H9 (cell line): ENCODE measurements around the gene PCSK9. TPM values are rescaled to one million over a fixed set of nuclear protein-coding genes. Genes with fewer than 3 reads are reported as not detected.
A peak's percentile ranks its signal among the peaks of the same experiment; 100 is the strongest.

ENCODE experiments used
- DNase-seq: peaks from one replicate; pipeline ENCODE4 v3.0.0-alpha.2; 2017
- H2AFZ ChIP-seq: one replicate; pipeline ENCODE4 v1.6.1; 2013; ENCODE audit warnings: mild to moderate bottlenecking, low read length, control low read depth, moderate library complexity
- H2AK5ac ChIP-seq: 2 replicates; pipeline ENCODE4 v1.6.1; 2013; ENCODE audit warnings: low read length, control low read depth, mixed read lengths; ENCODE audit not compliant: insufficient read length
- H2BK120ac ChIP-seq: one replicate; pipeline ENCODE4 v1.6.1; 2013; ENCODE audit warnings: low read depth, mild to moderate bottlenecking, low read length, control low read depth, inconsistent platforms; ENCODE audit not compliant: poor library complexity, severe bottlenecking
- H2BK12ac ChIP-seq: 2 replicates; pipeline ENCODE4 v1.6.1; 2013; ENCODE audit warnings: low read length, control low read depth, mixed read lengths, low read depth; ENCODE audit not compliant: insufficient read length
- H2BK15ac ChIP-seq: 2 replicates; pipeline ENCODE4 v1.6.1; 2013; ENCODE audit warnings: low read depth, low read length, control low read depth
- H2BK20ac ChIP-seq: one replicate; pipeline ENCODE4 v1.6.1; 2013; ENCODE audit warnings: low read depth, mild to moderate bottlenecking, low read length, control low read depth, inconsistent platforms; ENCODE audit not compliant: poor library complexity, severe bottlenecking
- H2BK5ac ChIP-seq: 2 replicates; pipeline ENCODE4 v1.6.1; 2013; ENCODE audit warnings: low read length, control low read depth, mixed read lengths; ENCODE audit not compliant: insufficient read length
- H3K14ac ChIP-seq: 2 replicates; pipeline ENCODE4 v1.6.1; 2013; ENCODE audit warnings: low read length, control low read depth; ENCODE audit not compliant: insufficient read depth
- H3K18ac ChIP-seq: 2 replicates; pipeline ENCODE4 v1.6.1; 2013; ENCODE audit warnings: low read depth, mild to moderate bottlenecking, mixed read lengths, low read length, control low read depth; ENCODE audit not compliant: insufficient read length
- H3K23ac ChIP-seq: 2 replicates; pipeline ENCODE4 v1.6.1; 2013; ENCODE audit warnings: low read length, control low read depth, mixed read lengths, low read depth; ENCODE audit not compliant: insufficient read length
- H3K23me2 ChIP-seq: 2 replicates; pipeline ENCODE4 v1.6.1; 2013; ENCODE audit warnings: low read depth, mild to moderate bottlenecking, mixed read lengths, low read length, control low read depth; ENCODE audit not compliant: insufficient read length, poor library complexity, severe bottlenecking
- H3K27ac ChIP-seq: 2 replicates; pipeline ENCODE4 v1.5.1; 2013; ENCODE audit warnings: low read length, control low read depth, mixed read lengths, low read depth; ENCODE audit not compliant: insufficient read length
- H3K27me3 ChIP-seq: 2 replicates; pipeline ENCODE4 v1.6.1; 2013; ENCODE audit warnings: low read length, control low read depth, inconsistent platforms; ENCODE audit not compliant: insufficient read depth
- H3K4ac ChIP-seq: 2 replicates; pipeline ENCODE4 v1.6.1; 2013; ENCODE audit warnings: low read depth, mild to moderate bottlenecking, control low read depth, inconsistent platforms, low read length, moderate library complexity
- H3K4me1 ChIP-seq: 2 replicates; pipeline ENCODE4 v1.6.1; 2013; ENCODE audit warnings: low read length, control low read depth, inconsistent platforms; ENCODE audit not compliant: insufficient read depth
- H3K4me2 ChIP-seq: 2 replicates; pipeline ENCODE4 v1.6.1; 2013; ENCODE audit warnings: low read length, control low read depth, mixed read lengths; ENCODE audit not compliant: insufficient read length, insufficient read depth
- H3K56ac ChIP-seq: 2 replicates; pipeline ENCODE4 v1.6.1; 2013; ENCODE audit warnings: low read depth, mild to moderate bottlenecking, mixed read lengths, low read length, control low read depth; ENCODE audit not compliant: insufficient read length
- H3K79me1 ChIP-seq: 2 replicates; pipeline ENCODE4 v1.6.1; 2013; ENCODE audit warnings: low read depth, mild to moderate bottlenecking, moderate library complexity, low read length, control low read depth, inconsistent platforms; ENCODE audit not compliant: insufficient read depth, poor library complexity, severe bottlenecking
- H3K79me2 ChIP-seq: 2 replicates; pipeline ENCODE4 v1.6.1; 2013; ENCODE audit warnings: low read length, control low read depth, inconsistent platforms; ENCODE audit not compliant: insufficient read depth
- H3K9ac ChIP-seq: 2 replicates; pipeline ENCODE4 v1.6.1; 2013; ENCODE audit warnings: low read length, control low read depth, mixed read lengths; ENCODE audit not compliant: insufficient read length; ENCODE audit errors: extremely low read depth
- H3K9me3 ChIP-seq: one replicate; pipeline ENCODE4 v1.6.1; 2013; ENCODE audit warnings: low read depth, low read length, inconsistent platforms; ENCODE audit not compliant: control insufficient read depth
- H3T11ph ChIP-seq: one replicate; pipeline ENCODE4 v1.6.1; 2013; ENCODE audit warnings: mild to moderate bottlenecking, low read length, control low read depth, inconsistent platforms
- H4K20me1 ChIP-seq: one replicate; pipeline ENCODE4 v1.6.1; 2013; ENCODE audit not compliant: control insufficient read depth, insufficient read length, insufficient read depth
- H4K5ac ChIP-seq: 2 replicates; pipeline ENCODE4 v1.6.1; 2013; ENCODE audit warnings: low read depth, mild to moderate bottlenecking, mixed read lengths, low read length, control low read depth; ENCODE audit not compliant: insufficient read length
- H4K8ac ChIP-seq: replicated peaks from 2 replicates; pipeline ENCODE4 v1.6.1; 2013; ENCODE audit warnings: low read length, control low read depth, mixed read lengths, low read depth; ENCODE audit not compliant: insufficient read length
- H4K91ac ChIP-seq: 2 replicates; pipeline ENCODE4 v1.6.1; 2013; ENCODE audit warnings: low read depth, mild to moderate bottlenecking, moderate library complexity, mixed read lengths, low read length, control low read depth; ENCODE audit not compliant: insufficient read length
- H3K27ac Mint-ChIP-seq, 3 experiments: 2 replicates in 2 of 3; 3 replicates in 1 of 3; pipeline ENCODE4 v1.8.0; 2020 to 2021; ENCODE audit warnings: mixed read lengths in 3 of 3, mild to moderate bottlenecking in 1 of 3, moderate library complexity in 1 of 3
- H3K27me3 Mint-ChIP-seq: 2 replicates; pipeline ENCODE4 v1.8.0; 2021; ENCODE audit warnings: low read depth, mild to moderate bottlenecking, moderate library complexity, mixed read lengths
- H3K36me3 Mint-ChIP-seq, 3 experiments: 2 replicates in 2 of 3; 3 replicates in 1 of 3; pipeline ENCODE4 v1.8.0; 2020 to 2021; ENCODE audit warnings: low read depth in 3 of 3, mixed read lengths in 3 of 3; ENCODE audit not compliant: insufficient read depth in 1 of 3
- H3K4me1 Mint-ChIP-seq, 2 experiments: 2 replicates each; pipeline ENCODE4 v1.8.0; 2020; ENCODE audit warnings: mixed read lengths in 2 of 2
- H3K4me3 Mint-ChIP-seq, 2 experiments: 2 replicates in 1 of 2; 3 replicates in 1 of 2; pipeline ENCODE4 v1.8.0; 2020 to 2021; ENCODE audit warnings: mild to moderate bottlenecking in 2 of 2, mixed read lengths in 2 of 2, moderate library complexity in 1 of 2
- H3K9me3 Mint-ChIP-seq, 2 experiments: 2 replicates in 1 of 2; 3 replicates in 1 of 2; pipeline ENCODE4 v1.8.0; 2020; ENCODE audit warnings: mild to moderate bottlenecking in 2 of 2, mixed read lengths in 2 of 2, moderate library complexity in 1 of 2
- WGBS: extraction: QIAGEN DNeasy Blood & Tissue Kit; methylation state at CpG from one replicate; pipeline ENCODE4 v1.1.7; 2013; ENCODE audit warnings: missing lambda C conversion rate, low lambda C conversion rate, mixed read lengths; ENCODE audit not compliant: insufficient read length; ENCODE audit errors: extremely low coverage; 5-methylcytosine and 5-hydroxymethylcytosine counted together
- total RNA-seq: library from RNA; stranded (reverse); gene quantifications from 2 replicates; pipeline ENCODE4 v1.2.1, GENCODE V29; 2021
- TF ChIP-seq, protein P1 (sequence below): fragments of 200-600 bp; sonication (generic); conservative IDR thresholded peaks from 3 replicates; pipeline ENCODE4 v1.8.0; 2021; ENCODE audit warnings: antibody characterized with exemption, mild to moderate bottlenecking

PCSK9 gene
- total RNA-seq, 1 experiment from 2014 or later, result 75.1 TPM

DNA sequence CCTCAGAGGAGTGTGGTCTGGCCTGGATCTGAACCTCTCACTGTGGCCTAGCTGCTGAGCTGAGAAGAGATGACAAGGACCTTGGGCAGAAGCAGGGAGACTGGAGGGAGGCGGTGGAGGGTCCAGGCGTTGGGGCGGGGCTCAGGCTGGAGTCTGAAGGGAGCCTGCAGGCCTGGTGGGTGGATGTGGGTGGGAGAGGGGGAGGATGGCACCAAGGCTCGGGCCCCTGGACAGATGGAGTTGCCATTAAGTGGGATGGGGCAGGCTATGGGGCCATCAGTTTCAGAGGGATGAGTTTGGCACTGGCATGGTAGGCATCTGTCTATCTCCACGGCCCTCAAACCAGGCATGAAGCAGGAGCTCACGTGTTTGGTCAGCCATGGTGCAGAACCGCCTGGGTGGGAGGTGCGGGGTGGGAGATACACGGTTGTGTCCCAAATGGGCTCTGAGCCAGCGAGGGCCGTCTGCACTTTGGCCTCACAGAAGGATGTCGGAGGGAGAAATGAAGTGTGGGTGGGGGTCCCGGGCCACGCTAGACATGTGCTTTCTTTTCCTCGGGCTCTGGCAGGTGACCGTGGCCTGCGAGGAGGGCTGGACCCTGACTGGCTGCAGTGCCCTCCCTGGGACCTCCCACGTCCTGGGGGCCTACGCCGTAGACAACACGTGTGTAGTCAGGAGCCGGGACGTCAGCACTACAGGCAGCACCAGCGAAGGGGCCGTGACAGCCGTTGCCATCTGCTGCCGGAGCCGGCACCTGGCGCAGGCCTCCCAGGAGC, 23.6 kb downstream of the PCSK9 start:
- TF ChIP-seq, protein P1, sequence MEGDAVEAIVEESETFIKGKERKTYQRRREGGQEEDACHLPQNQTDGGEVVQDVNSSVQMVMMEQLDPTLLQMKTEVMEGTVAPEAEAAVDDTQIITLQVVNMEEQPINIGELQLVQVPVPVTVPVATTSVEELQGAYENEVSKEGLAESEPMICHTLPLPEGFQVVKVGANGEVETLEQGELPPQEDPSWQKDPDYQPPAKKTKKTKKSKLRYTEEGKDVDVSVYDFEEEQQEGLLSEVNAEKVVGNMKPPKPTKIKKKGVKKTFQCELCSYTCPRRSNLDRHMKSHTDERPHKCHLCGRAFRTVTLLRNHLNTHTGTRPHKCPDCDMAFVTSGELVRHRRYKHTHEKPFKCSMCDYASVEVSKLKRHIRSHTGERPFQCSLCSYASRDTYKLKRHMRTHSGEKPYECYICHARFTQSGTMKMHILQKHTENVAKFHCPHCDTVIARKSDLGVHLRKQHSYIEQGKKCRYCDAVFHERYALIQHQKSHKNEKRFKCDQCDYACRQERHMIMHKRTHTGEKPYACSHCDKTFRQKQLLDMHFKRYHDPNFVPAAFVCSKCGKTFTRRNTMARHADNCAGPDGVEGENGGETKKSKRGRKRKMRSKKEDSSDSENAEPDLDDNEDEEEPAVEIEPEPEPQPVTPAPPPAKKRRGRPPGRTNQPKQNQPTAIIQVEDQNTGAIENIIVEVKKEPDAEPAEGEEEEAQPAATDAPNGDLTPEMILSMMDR, result no peak

More for the DNA sequence above, 23.6 kb downstream of the PCSK9 start:
- Histone ChIP-seq H3K4ac (no peak overlapping the region), H3K27ac (no peak overlapping the region), H3K23ac (no peak overlapping the region), H3K27me3 (no peaks in the 10 kb centered on the region), H2BK120ac (no peak overlapping the region), H2AFZ (no peak overlapping the region), H3K79me2 (no peaks in the 10 kb centered on the region), H4K20me1 (peaks cover 2% of the 10 kb centered on the region), H3K14ac (no peak overlapping the region), H3K9me3 (no peaks in the 10 kb centered on the region), H4K91ac (no peak overlapping the region), H4K5ac (no peak overlapping the region), H2BK12ac (no peak overlapping the region), H3K23me2 (no peaks in the 10 kb centered on the region), H3K18ac (no peak overlapping the region), H4K8ac (no peak overlapping the region), H3K79me1 (no peaks in the 10 kb centered on the region), H2BK20ac (no peak overlapping the region), H2BK15ac (no peak overlapping the region), H2BK5ac (no peak overlapping the region), H3K4me1 (no peaks in the 10 kb centered on the region), H2AK5ac (no peak overlapping the region), H3K9ac (no peak overlapping the region), H3K56ac (no peak overlapping the region), H3T11ph (no peak overlapping the region), H3K4me2 (no peak overlapping the region)
- DNase-seq, result peak; percentile 36
- peak overlapping the region in 2 of 3 experiments; percentile 90 to 92; a peak in 3 of 7 replicates for H3K27ac Mint-ChIP-seq
- H3K9me3 Mint-ChIP-seq, result no peaks in the 10 kb centered on the region
- WGBS, result no CpG with 5 or more reads among the region's 29 CpGs
- H3K4me1 Mint-ChIP-seq, result 0 out of 4 replicates have a peak, but pooled peaks cover 0 to 3% of the 10 kb centered on the region in 2 experiments
- no peaks in the 10 kb centered on the region for H3K27me3 Mint-ChIP-seq
- H3K4me3 Mint-ChIP-seq, result no peak overlapping the region; a peak in 1 of 5 replicates
- peaks cover under 1 to 78% (median 38%) of the 10 kb centered on the region in 3 experiments; a peak in 6 of 7 replicates for H3K36me3 Mint-ChIP-seq
